MM.1S (cell line): ENCODE measurements around the gene H19.

Experiments used
- EZH2 ChIP-seq: fragments of 300-600 bp; sonication (generic); optimal IDR thresholded peaks from 2 replicates; pipeline ENCODE3; 2017; ENCODE audit warnings: low read depth, mild to moderate bottlenecking, antibody characterized with exemption, low read length, mixed read lengths
- TF ChIP-seq, protein P1 (sequence below): fragments of 300-600 bp; sonication (generic); IDR thresholded peaks from 2 replicates; pipeline ENCODE4 v1.5.1; 2016; ENCODE audit warnings: antibody characterized with exemption, low read length, mixed read lengths

DNA sequence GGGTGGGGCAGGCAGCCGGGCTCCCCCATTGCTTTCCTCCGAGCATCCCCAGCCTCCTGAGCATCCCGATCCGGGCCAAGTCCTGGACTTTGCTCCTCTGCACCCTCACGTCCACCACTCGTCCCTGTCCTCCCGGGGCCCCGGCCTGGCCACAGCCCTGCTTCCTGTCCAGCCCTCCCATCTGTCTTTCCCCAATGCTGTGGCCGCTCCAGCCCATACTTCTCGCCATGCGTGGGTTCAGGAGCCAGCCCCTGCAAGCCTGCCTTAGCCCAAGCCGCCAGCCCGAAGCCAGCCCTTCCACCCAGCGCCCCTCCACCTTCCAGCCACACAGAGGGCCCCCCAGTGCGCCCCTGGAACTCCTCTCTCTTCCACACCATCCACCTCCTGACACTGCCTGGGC, 26.7 kb downstream of the H19 start:
- TF ChIP-seq, protein P1, sequence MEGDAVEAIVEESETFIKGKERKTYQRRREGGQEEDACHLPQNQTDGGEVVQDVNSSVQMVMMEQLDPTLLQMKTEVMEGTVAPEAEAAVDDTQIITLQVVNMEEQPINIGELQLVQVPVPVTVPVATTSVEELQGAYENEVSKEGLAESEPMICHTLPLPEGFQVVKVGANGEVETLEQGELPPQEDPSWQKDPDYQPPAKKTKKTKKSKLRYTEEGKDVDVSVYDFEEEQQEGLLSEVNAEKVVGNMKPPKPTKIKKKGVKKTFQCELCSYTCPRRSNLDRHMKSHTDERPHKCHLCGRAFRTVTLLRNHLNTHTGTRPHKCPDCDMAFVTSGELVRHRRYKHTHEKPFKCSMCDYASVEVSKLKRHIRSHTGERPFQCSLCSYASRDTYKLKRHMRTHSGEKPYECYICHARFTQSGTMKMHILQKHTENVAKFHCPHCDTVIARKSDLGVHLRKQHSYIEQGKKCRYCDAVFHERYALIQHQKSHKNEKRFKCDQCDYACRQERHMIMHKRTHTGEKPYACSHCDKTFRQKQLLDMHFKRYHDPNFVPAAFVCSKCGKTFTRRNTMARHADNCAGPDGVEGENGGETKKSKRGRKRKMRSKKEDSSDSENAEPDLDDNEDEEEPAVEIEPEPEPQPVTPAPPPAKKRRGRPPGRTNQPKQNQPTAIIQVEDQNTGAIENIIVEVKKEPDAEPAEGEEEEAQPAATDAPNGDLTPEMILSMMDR, result no peak
- no peak for TF ChIP-seq EZH2
